HAP-1 (cell line): ENCODE results near the gene MYO3B.
"Not testable (repeated sequence)": the region's sequence is repeated elsewhere in the genome, so short reads cannot be mapped to it uniquely, and the experiment has no call there.

Source experiments
- DNase-seq, 2 experiments: peaks; one replicate each; pipeline ENCODE4 v3.0.0-alpha.2; 2016 to 2020; ENCODE audit warnings: low spot score in 2 of 2
- H3K27me3 ChIP-seq: fragments of 250-450 bp; sonication (Bioruptor Pico); 2 replicates; pipeline ENCODE4 v1.5.1; 2020; ENCODE audit warnings: low read depth, mild to moderate bottlenecking, moderate library complexity
- H3K36me3 ChIP-seq: fragments of 250-450 bp; sonication (Bioruptor Pico); replicated peaks from 2 replicates; pipeline ENCODE4 v1.5.1; 2020; ENCODE audit warnings: mild to moderate bottlenecking
- H3K4me1 ChIP-seq: fragments of 250-450 bp; sonication (Bioruptor Pico); 2 replicates; pipeline ENCODE4 v1.5.1; 2020; ENCODE audit warnings: mild to moderate bottlenecking
- H3K4me3 ChIP-seq: fragments of 250-450 bp; sonication (Bioruptor Pico); 2 replicates; pipeline ENCODE4 v1.5.1; 2020; ENCODE audit warnings: mild to moderate bottlenecking, moderate library complexity
- H3K9me3 ChIP-seq: fragments of 250-450 bp; sonication (Bioruptor Pico); 2 replicates; pipeline ENCODE4 v1.5.1; 2020; ENCODE audit warnings: mild to moderate bottlenecking, moderate library complexity
- in situ Hi-C: fragments of 300-500 bp; cut with MboI; formaldehyde crosslinking; loops from 3 replicates; pipeline ENCODE4 v1.14.3; 2020; ENCODE audit warnings: low sequenced_read_pairs, inconsistent platforms, mixed read lengths

The MYO3B gene

DNA sequence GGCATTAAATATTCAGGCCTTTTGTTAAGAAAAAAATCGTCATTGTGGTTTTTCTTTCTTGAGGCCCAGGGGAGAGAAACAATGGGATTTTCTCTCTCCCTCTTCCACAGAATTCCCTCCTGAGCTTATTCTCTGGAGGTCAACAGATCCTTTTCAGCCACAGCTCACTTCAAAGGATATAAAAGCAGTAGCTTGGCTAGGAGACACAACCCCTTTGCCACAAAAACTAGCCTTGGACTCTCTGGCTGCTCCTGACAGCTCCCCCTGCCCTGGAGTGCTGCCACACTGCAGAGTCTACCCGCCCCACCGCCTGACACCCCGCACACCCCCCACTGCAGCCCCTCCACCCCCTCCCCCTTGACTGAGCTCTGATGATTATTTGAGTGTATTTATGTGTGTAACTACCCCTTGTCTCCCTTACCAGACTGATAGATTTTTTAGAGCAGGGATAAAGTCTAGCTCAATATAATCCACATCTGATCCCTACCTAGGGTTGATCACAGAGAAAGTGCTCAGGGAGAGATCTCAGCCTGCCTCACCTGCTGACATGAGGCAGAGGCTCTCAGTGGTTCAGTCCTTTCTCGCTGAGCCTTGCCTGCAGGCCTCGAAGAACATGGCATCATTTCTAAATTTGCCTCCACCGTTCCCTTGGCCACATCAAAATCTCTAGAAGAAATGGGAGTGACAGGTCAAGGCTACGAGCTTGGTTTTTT is 405.0 kb downstream of the MYO3B start:
- Histone ChIP-seq H3K9me3 (no peaks in the 10 kb centered on the region), H3K36me3 (no peaks in the 10 kb centered on the region), H3K4me1 (peaks cover 13% of the 10 kb centered on the region), H3K4me3 (no peak overlapping the region), H3K27me3 (no peaks in the 10 kb centered on the region)
- in situ Hi-C loops: no loop called here
- peak; percentile 58 to 88 for DNase-seq

DNA sequence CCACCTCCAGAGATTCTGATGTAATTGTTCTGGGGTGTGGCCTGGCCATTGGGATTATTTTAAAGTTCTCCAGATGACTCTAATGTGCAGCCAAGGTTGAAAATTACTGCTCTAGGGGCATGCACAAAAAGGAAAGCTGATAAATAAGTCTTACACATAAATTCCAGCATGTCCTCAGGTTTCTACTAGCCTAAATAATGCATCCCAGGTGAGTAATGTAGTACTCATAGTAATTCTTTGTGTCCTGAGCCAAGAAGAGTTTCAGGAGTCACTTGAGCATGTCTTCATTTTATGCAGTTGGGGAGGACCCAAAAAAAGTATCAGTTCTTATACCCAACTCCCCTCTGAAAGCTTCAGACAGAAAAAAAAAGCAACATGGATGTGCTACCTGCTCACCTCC is 407.1 kb downstream of the MYO3B start:
- in situ Hi-C loops: no loop called here

DNA sequence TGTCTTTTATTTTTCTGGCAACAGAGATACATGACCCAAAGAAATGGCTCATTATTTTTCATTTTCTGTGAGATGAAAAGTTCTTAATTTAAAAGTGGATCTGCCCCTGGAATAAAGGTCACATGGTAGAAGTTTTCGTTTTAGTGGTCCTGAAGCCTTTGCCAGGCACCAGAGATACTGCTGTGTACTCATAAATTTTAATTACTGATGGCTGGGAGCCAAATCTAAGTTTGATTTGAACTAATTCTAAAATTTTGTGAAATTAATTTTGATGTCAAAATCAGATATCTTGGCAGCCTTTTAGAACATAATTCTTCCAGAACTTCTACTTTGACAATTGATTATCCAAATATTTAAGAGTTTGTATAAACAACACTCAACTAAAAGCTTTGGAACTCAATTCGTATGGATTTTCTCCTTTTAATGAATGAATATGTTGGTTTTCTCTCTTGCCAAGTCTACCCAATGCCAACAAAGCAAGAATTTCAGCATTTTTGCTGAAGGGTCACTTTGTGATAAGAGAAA is 408.7 kb downstream of the MYO3B start:
- no peaks in the 10 kb centered on the region for H3K9me3 ChIP-seq
- no peaks in the 10 kb centered on the region for H3K27me3 ChIP-seq
- in situ Hi-C loops: no loop called here
- peaks cover 15% of the 10 kb centered on the region for H3K4me1 ChIP-seq
- H3K36me3 ChIP-seq: no peaks in the 10 kb centered on the region
- DNase-seq: no peak
- H3K4me3 ChIP-seq: no peak overlapping the region

More for the DNA sequence above, 407.1 kb downstream of the MYO3B start:
- DNase-seq: no peak
- Histone ChIP-seq H3K27me3 (no peaks in the 10 kb centered on the region), H3K4me1 (peaks cover 13% of the 10 kb centered on the region), H3K9me3 (no peaks in the 10 kb centered on the region), H3K36me3 (no peaks in the 10 kb centered on the region), H3K4me3 (no peak overlapping the region)

- H3K4me1 ChIP-seq: peaks cover 12% of the 10 kb centered on the region
- no peaks in the 10 kb centered on the region for H3K9me3 ChIP-seq
- no peaks in the 10 kb centered on the region for H3K36me3 ChIP-seq
- in situ Hi-C loops: no loop called here
- DNase-seq: no peak
- no peaks in the 10 kb centered on the region for H3K27me3 ChIP-seq
- no peak overlapping the region for H3K4me3 ChIP-seq
Observed at GRCh38 chr2:170587117-170587516, 409.2 kb downstream of the MYO3B start.

DNA sequence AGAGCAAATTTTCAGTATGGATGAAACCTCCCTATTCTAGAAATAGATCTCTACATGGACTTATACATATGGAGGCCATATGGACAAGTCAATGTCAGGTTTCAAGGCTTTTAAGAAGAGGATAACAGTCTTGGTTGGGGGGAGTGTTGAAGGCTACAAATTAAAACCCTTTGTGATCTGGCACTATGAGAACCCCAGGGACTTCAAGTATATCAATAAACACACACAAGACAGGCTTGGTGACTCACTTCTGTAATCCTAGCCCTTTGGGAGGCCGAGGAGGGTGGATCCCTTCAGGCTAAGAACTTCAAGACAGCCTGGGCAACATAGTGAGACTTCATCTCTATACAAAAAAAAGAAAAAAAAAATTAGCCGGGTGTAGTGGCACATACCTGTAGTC is 410.0 kb downstream of the MYO3B start:
- no peak for DNase-seq
- H3K9me3 ChIP-seq: no peaks in the 10 kb centered on the region
- no peaks in the 10 kb centered on the region for H3K27me3 ChIP-seq
- H3K36me3 ChIP-seq: no peaks in the 10 kb centered on the region
- in situ Hi-C loops: no loop called here
- H3K4me3 ChIP-seq: no peak overlapping the region
- peaks cover 7% of the 10 kb centered on the region for H3K4me1 ChIP-seq

GRCh38 chr2:170588729-170589128 is 410.8 kb downstream of the MYO3B start:
- Histone ChIP-seq H3K4me3 (no peak overlapping the region), H3K27me3 (no peaks in the 10 kb centered on the region), H3K9me3 (no peaks in the 10 kb centered on the region), H3K36me3 (no peaks in the 10 kb centered on the region), H3K4me1 (peaks cover 2% of the 10 kb centered on the region; the same call in 1 of the 2 replicates)
- DNase-seq: no peak
- in situ Hi-C loops: no loop called here

DNA sequence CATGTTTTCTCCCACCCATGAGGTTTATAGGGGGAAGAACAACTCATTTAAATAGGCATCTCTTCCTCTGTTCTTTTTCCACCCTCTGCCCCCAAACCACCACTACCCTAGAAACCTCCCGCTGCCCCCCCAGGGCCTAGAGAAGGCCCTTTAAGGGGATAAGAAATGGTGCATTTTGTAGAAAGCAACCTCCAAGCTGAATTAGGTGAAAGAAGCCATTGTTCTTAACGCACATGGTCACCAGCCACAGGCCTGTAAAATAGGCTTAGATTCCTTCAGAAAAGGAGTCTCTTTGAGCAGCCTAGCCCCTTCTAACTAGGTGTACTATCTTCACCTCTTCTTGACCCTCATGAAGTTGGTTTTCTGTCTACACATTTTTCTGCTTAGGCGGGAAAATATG is 418.6 kb downstream of the MYO3B start:
- in situ Hi-C loops: no loop called here
- Histone ChIP-seq H3K4me3 (no peak overlapping the region), H3K27me3 (no peaks in the 10 kb centered on the region), H3K36me3 (no peaks in the 10 kb centered on the region), H3K4me1 (no peaks in the 10 kb centered on the region; the same call in 1 of the 2 replicates), H3K9me3 (no peaks in the 10 kb centered on the region)
- DNase-seq: no peak

- in situ Hi-C loops: no loop called here
- Histone ChIP-seq H3K27me3 (no peaks in the 10 kb centered on the region), H3K36me3 (no peaks in the 10 kb centered on the region), H3K9me3 (no peaks in the 10 kb centered on the region), H3K4me3 (no peak overlapping the region), H3K4me1 (no peaks in the 10 kb centered on the region)
- DNase-seq: no peak
Observed at GRCh38 chr2:170598067-170598395, 420.1 kb downstream of the MYO3B start.

GRCh38 chr2:170601489-170601888 is 423.5 kb downstream of the MYO3B start:
- Histone ChIP-seq H3K36me3 (no peaks in the 10 kb centered on the region), H3K27me3 (peaks cover 10% of the 10 kb centered on the region), H3K4me1 (no peaks in the 10 kb centered on the region), H3K4me3 (no peak overlapping the region), H3K9me3 (no peaks in the 10 kb centered on the region)
- DNase-seq: no peak
- in situ Hi-C loops: no loop called here

GRCh38 chr2:170605862-170606261 is 427.9 kb downstream of the MYO3B start:
- H3K9me3 ChIP-seq: no peaks in the 10 kb centered on the region
- no peaks in the 10 kb centered on the region for H3K36me3 ChIP-seq
- no peak for DNase-seq
- no peak overlapping the region for H3K4me3 ChIP-seq
- in situ Hi-C loops: no loop called here
- peaks cover 16% of the 10 kb centered on the region for H3K27me3 ChIP-seq
- no peaks in the 10 kb centered on the region for H3K4me1 ChIP-seq

- Histone ChIP-seq H3K36me3 (no peaks in the 10 kb centered on the region), H3K4me1 (no peaks in the 10 kb centered on the region), H3K4me3 (no peak overlapping the region), H3K9me3 (no peaks in the 10 kb centered on the region), H3K27me3 (peaks cover 16% of the 10 kb centered on the region)
- in situ Hi-C loops: no loop called here
- no peak for DNase-seq
Observed at GRCh38 chr2:170607171-170607570, 429.2 kb downstream of the MYO3B start.

- H3K27me3 ChIP-seq: peaks cover 6% of the 10 kb centered on the region; the same call in 1 of the 2 replicates
Observed at GRCh38 chr2:170610615-170611014, 432.7 kb downstream of the MYO3B start.

GRCh38 chr2:170618948-170619347 is 441.0 kb downstream of the MYO3B start:
- in situ Hi-C loops: not testable (repeated sequence)

More at GRCh38 chr2:170610615-170611014, 432.7 kb downstream of the MYO3B start:
- in situ Hi-C loops: no loop called here
- Histone ChIP-seq H3K4me1 (no peaks in the 10 kb centered on the region), H3K4me3 (no peak overlapping the region), H3K9me3 (peaks cover 4% of the 10 kb centered on the region), H3K36me3 (no peaks in the 10 kb centered on the region)
- DNase-seq: no peak

GRCh38 chr2:170635094-170635493 is 457.1 kb downstream of the MYO3B start:
- H3K4me3 ChIP-seq, DNase-seq, H3K4me1 ChIP-seq, in situ Hi-C loops, H3K27me3 ChIP-seq, H3K9me3 ChIP-seq, H3K36me3 ChIP-seq: not testable (repeated sequence)

More at GRCh38 chr2:170618948-170619347, 441.0 kb downstream of the MYO3B start:
- not testable (repeated sequence) for H3K4me3 ChIP-seq, DNase-seq, H3K4me1 ChIP-seq, H3K36me3 ChIP-seq, H3K27me3 ChIP-seq, H3K9me3 ChIP-seq

DNA sequence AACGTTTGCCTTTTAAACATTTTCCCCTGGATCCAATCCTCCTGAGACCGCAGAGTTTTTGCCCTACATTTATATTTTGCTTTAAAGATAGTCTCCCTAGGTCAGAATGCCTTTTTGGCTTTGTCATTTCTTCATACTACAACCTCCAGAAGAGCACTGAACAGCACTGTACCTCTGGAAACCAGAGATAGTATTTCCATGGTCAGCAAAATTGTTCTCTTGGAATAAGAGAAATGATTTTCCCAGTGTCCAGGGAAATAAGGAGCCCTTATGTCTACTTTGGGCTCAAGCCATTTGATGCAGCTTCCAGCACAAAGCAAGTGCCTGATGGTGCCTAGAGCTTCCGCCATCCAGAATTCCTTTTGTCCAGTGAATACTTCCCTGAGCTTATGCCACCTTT is 461.7 kb downstream of the MYO3B start:
- H3K27me3 ChIP-seq: no peaks in the 10 kb centered on the region
- H3K4me1 ChIP-seq: no peaks in the 10 kb centered on the region
- no peaks in the 10 kb centered on the region for H3K36me3 ChIP-seq
- no peak overlapping the region for H3K4me3 ChIP-seq
- DNase-seq: no peak
- no peaks in the 10 kb centered on the region for H3K9me3 ChIP-seq
- in situ Hi-C loops: no loop called here
